Body of pancreas (tissue), 4 donors: ENCODE measurements around the gene MIA3. TPM values are rescaled to one million over a fixed set of nuclear protein-coding genes. Genes with fewer than 3 reads are reported as not detected.
A peak's percentile ranks its signal among the peaks of the same experiment; 100 is the strongest.

Experiments
- ATAC-seq: fragments of 150-250 bp; one replicate; pipeline ENCODE4 v1.9.1; 2016
- DNase-seq, 4 donors: peaks; one replicate each; pipeline ENCODE4 v3.0.0-alpha.2; 2019
- H3K27ac ChIP-seq, 4 donors: fragments of 200-600 bp; sonication (generic); 1 replicate in 3 of 4; 2 replicates in 1 of 4; pipeline versions ENCODE4 v1.5.1 to v1.6.1; 2016 to 2019; ENCODE audit warnings: mild to moderate bottlenecking in 1 of 4, mixed read lengths in 1 of 4, moderate library complexity in 1 of 4
- H3K27me3 ChIP-seq, 2 donors: fragments of 200-600 bp; sonication (generic); one replicate each; pipeline ENCODE4 v1.6.0; 2016; ENCODE audit warnings: mild to moderate bottlenecking in 1 of 2
- H3K36me3 ChIP-seq, 2 donors: fragments of 200-600 bp; sonication (generic); replicated peaks in 1 of 2; 2 replicates each; pipeline ENCODE4 v1.5.1; 2016; ENCODE audit warnings: low read depth in 2 of 2; ENCODE audit not compliant: insufficient read depth in 1 of 2
- H3K4me1 ChIP-seq: fragments of 200-600 bp; sonication (generic); one replicate; pipeline ENCODE4 v1.6.0; 2016
- H3K4me3 ChIP-seq, 2 donors: fragments of 200-600 bp; sonication (generic); 1 replicate in 1 of 2; 2 replicates in 1 of 2; pipeline ENCODE4 v1.5.1; 2016 to 2019
- H3K9me3 ChIP-seq, 3 donors: fragments of 200-600 bp; sonication (generic); 1 replicate in 2 of 3; 2 replicates in 1 of 3; pipeline ENCODE4 v1.5.1; 2016
- CTCF ChIP-seq, 7 experiments: fragments of 450-650 bp in 4 of 7; fragments of 200-600 bp in 3 of 7; sonication (generic) in 3 of 7; IDR thresholded peaks; one replicate each; pipeline ENCODE4 v1.5.1; 2016 to 2019; ENCODE audit warnings: antibody characterized with exemption in 7 of 7
- POLR2A ChIP-seq, 3 donors: fragments of 450-650 bp; IDR thresholded peaks; one replicate each; pipeline ENCODE4 v1.6.1; 2016; ENCODE audit warnings: antibody characterized with exemption in 3 of 3, mild to moderate bottlenecking in 2 of 3
- WGBS, 2 donors: methylation state at CpG; one replicate each; pipeline ENCODE4 v1.1.5; 2017; 5-methylcytosine and 5-hydroxymethylcytosine counted together
- intact Hi-C: fragments of 100-400 bp; cut with DNase I; formaldehyde crosslinking; loops from one replicate; pipeline ENCODE4 v1.15.1; 2023
- total RNA-seq, 2 donors: library from RNA; depleted of rRNA; stranded (reverse); fragments of >200 nt; gene quantifications; one replicate each; pipeline ENCODE4 v1.1.0, GENCODE V29; 2016

MIA3 gene
- total RNA-seq, 2 donors from 2014 or later, result 32.2 to 44.8 TPM

- no peak for TF ChIP-seq POLR2A (IDR thresholded peaks at IDR 0.05)
- Histone ChIP-seq H3K36me3 (peaks cover 6 to 20% of the 10 kb centered on the region in 2 donors), H3K9me3 (no peaks in the 10 kb centered on the region), H3K27me3 (no peaks in the 10 kb centered on the region), H3K4me1 (no peaks in the 10 kb centered on the region), H3K27ac (no peak overlapping the region), H3K4me3 (no peak overlapping the region)
- no peak for DNase-seq
- intact Hi-C loops, result loop anchor here (5.0 kb wide), 1 partner anchor 170 kb away; no protein-coding TSS in a partner anchor
- no peak for ATAC-seq
- WGBS, 2 donors, result 36% methylated on average over 2 of the region's 2 CpGs
Measured at GRCh38 chr1:222632749-222633148, 14.9 kb downstream of the MIA3 start.

GRCh38 chr1:222634180-222635013 lies 16.5 kb downstream of the MIA3 start:
- WGBS, 2 donors, result 34 to 45% methylated on average over 7 of the region's 7 CpGs
- Histone ChIP-seq H3K4me3 (no peak overlapping the region), H3K9me3 (no peaks in the 10 kb centered on the region), H3K27me3 (no peaks in the 10 kb centered on the region), H3K27ac (no peak overlapping the region), H3K4me1 (no peaks in the 10 kb centered on the region), H3K36me3 (peaks cover 6 to 8% of the 10 kb centered on the region in 2 donors)
- TF ChIP-seq CTCF (IDR thresholded peaks at IDR 0.05) (peak; percentile 73 to 91 (median 85)), POLR2A (IDR thresholded peaks at IDR 0.05) (no peak)
- DNase-seq, result peak; percentile 71 to 87 (median 78)
- intact Hi-C loops, result loop anchor here (5.0 kb wide), 1 partner anchor 172 kb away; no protein-coding TSS in a partner anchor
- peak; percentile 83 for ATAC-seq

DNA sequence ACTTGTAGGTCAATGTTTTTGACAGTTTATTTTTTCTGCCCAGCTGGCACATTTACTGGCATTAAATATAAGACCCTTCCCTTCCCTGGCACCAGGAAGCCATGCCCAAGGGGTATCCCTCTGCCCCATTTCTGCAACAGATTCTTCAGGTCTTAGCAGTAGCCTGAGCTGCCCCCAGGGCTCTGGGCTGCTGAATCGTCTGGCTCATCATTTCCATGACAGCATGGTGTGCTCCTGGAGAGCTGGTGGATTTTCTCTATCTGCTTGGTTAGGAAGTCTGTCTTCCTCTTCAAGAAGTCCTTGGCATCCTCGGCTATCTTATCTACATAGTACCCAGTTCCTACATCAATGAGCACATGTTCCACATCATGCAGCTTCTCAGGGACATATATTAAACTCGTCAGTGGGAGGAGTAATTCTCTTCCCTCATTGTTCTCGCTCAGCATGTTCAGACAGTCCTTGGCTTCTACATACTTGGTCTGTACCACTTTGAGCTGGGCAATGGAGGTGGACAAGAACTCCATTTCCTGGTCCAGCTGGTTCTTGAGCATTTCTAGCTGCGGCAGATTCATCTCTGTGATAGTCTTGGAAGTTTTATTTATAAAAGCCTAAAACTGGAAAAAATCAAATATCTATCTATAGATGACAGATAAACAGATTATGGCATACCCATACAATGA lies 23.5 kb downstream of the MIA3 start:
- intact Hi-C loops, result no loop called here
- no peaks in the 10 kb centered on the region for H3K9me3 ChIP-seq
- H3K4me3 ChIP-seq, result no peak overlapping the region
- no peak for TF ChIP-seq POLR2A (IDR thresholded peaks at IDR 0.05)
- no peak for ATAC-seq
- DNase-seq, result no peak
- 53 to 54% methylated on average over 5 of the region's 5 CpGs for WGBS, 2 donors
- H3K4me1 ChIP-seq, result peaks cover 15% of the 10 kb centered on the region
- no peaks in the 10 kb centered on the region for H3K27me3 ChIP-seq
- no peak overlapping the region for H3K27ac ChIP-seq
- peaks cover 0 to 3% of the 10 kb centered on the region in 2 donors for H3K36me3 ChIP-seq

- no peaks in the 10 kb centered on the region for H3K9me3 ChIP-seq
- WGBS, 2 donors, result 38 to 43% methylated on average over 1 of the region's 1 CpG
- DNase-seq (no peak), ATAC-seq (no peak)
- H3K4me1 ChIP-seq, result peaks cover 15% of the 10 kb centered on the region
- TF ChIP-seq POLR2A (IDR thresholded peaks at IDR 0.05) (no peak), CTCF (IDR thresholded peaks at IDR 0.05) (no peak)
- H3K27ac ChIP-seq, result no peak overlapping the region
- no peak overlapping the region for H3K4me3 ChIP-seq
- intact Hi-C loops, result no loop called here
- peaks cover 0 to 3% of the 10 kb centered on the region in 2 donors for H3K36me3 ChIP-seq
- H3K27me3 ChIP-seq, result no peaks in the 10 kb centered on the region
Measured at GRCh38 chr1:222642468-222642867, 24.6 kb downstream of the MIA3 start.

DNA sequence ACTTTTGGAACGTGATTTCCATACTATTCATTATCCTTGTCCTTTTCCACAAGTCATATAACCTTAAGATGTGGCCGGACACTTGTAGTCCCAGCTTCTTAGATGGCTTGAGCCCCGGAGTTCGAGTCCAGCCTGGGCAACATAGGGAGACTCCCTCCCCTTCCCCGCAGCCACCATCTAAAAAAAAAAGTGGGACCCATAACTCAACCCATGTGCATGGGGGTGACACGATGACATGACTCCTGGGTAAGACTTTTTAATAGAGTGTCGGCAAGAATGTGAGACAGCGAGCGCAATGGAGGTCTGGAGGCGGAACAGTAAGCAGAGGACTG lies 25.7 kb downstream of the MIA3 start:
- Histone ChIP-seq H3K4me1 (peaks cover 15% of the 10 kb centered on the region), H3K27me3 (no peaks in the 10 kb centered on the region), H3K36me3 (peaks cover 0 to 2% of the 10 kb centered on the region in 2 donors), H3K27ac (peak overlapping the region; percentile 92 to 99 (median 96)), H3K4me3 (peak overlapping the region; percentile 31 to 89), H3K9me3 (no peaks in the 10 kb centered on the region)
- DNase-seq (no peak), ATAC-seq (peak; percentile 17)
- WGBS, 2 donors, result 2 to 3% methylated on average over 10 of the region's 10 CpGs
- intact Hi-C loops, result no loop called here
- TF ChIP-seq POLR2A (IDR thresholded peaks at IDR 0.05) (no peak), CTCF (IDR thresholded peaks at IDR 0.05) (no peak)
